AG09319 (cell line): ENCODE data around the gene SBF2.

Source experiments
- DNase-seq: peaks from one replicate; pipeline ENCODE4 v3.0.0-alpha.2; 2010; ENCODE audit warnings: low read depth; ENCODE audit errors: extremely low read depth
- CTCF ChIP-seq: IDR thresholded peaks from 2 replicates; pipeline ENCODE4 v1.5.1; 2011; ENCODE audit warnings: low read depth, mild to moderate bottlenecking, inconsistent platforms, low read length, moderate library complexity

Gene SBF2

GRCh38 chr11:9893474-9893873 is 400.5 kb downstream of the SBF2 start:
- no peak for DNase-seq
- no peak for TF ChIP-seq CTCF

GRCh38 chr11:9888938-9889337 is 405.1 kb downstream of the SBF2 start:
- TF ChIP-seq CTCF: no peak
- no peak for DNase-seq

- TF ChIP-seq CTCF: no peak
- DNase-seq: no peak
Measured at GRCh38 chr11:9887472-9887871, 406.5 kb downstream of the SBF2 start.

GRCh38 chr11:9886595-9886994 is 407.4 kb downstream of the SBF2 start:
- DNase-seq: no peak
- no peak for TF ChIP-seq CTCF

- DNase-seq: no peak
- no peak for TF ChIP-seq CTCF
Measured at GRCh38 chr11:9884601-9885000, 409.4 kb downstream of the SBF2 start.

- no peak for DNase-seq
- no peak for TF ChIP-seq CTCF
Measured at GRCh38 chr11:9880657-9881056, 413.4 kb downstream of the SBF2 start.

GRCh38 chr11:9878936-9879335 is 415.1 kb downstream of the SBF2 start:
- no peak for DNase-seq
- no peak for TF ChIP-seq CTCF

- DNase-seq: no peak
- no peak for TF ChIP-seq CTCF
Measured at GRCh38 chr11:9876331-9876730, 417.7 kb downstream of the SBF2 start.
